ENCODE measurements around the gene TTC16. TPM values are rescaled to one million over a fixed set of nuclear protein-coding genes. Genes with fewer than 3 reads are reported as not detected.

Gene TTC16
- total RNA-seq, 1 donor from 2014 or later, result 0.07 TPM

GRCh38 chr9:127746959-127747569 is 31.2 kb downstream of the TTC16 start:
- DNase-seq (ENCODE audit: low spot score in 2 of 2, unreplicated experiment in 2 of 2), result no peak
- H3K27ac Mint-ChIP-seq, result no peak overlapping the region

GRCh38 chr9:127749090-127749787 is 33.4 kb downstream of the TTC16 start:
- H3K4me1 Mint-ChIP-seq, result no peaks in the 10 kb centered on the region
- no peak for TF ChIP-seq CTCF (IDR thresholded peaks at IDR 0.05; ENCODE audit: unreplicated experiment)
- no peak for DNase-seq (ENCODE audit: low spot score in 2 of 2, unreplicated experiment in 2 of 2)
- H3K27ac Mint-ChIP-seq, result no peak overlapping the region
- H3K27me3 Mint-ChIP-seq (ENCODE audit: low read depth), result peaks cover 51% of the 10 kb centered on the region
- H3K4me3 Mint-ChIP-seq, result no peak overlapping the region
- no peaks in the 10 kb centered on the region for H3K36me3 Mint-ChIP-seq
- H3K9me3 Mint-ChIP-seq, result no peaks in the 10 kb centered on the region

More at GRCh38 chr9:127746959-127747569, 31.2 kb downstream of the TTC16 start:
- Mint-ChIP-seq H3K9me3 (no peaks in the 10 kb centered on the region), H3K4me1 (peaks cover 8% of the 10 kb centered on the region), H3K36me3 (no peaks in the 10 kb centered on the region), H3K4me3 (no peak overlapping the region), H3K27me3 (ENCODE audit: low read depth) (peaks cover 33% of the 10 kb centered on the region)
- no peak for TF ChIP-seq CTCF (IDR thresholded peaks at IDR 0.05; ENCODE audit: unreplicated experiment)

- no peak overlapping the region for H3K4me3 Mint-ChIP-seq
- peak in 1 of 2 experiments; percentile 70 for DNase-seq (ENCODE audit: low spot score in 2 of 2, unreplicated experiment in 2 of 2)
Measured at GRCh38 chr9:127751269-127752054, 35.6 kb downstream of the TTC16 start.

GRCh38 chr9:127753148-127753547 is 37.3 kb downstream of the TTC16 start:
- Mint-ChIP-seq H3K4me1 (no peaks in the 10 kb centered on the region), H3K36me3 (no peaks in the 10 kb centered on the region), H3K27ac (no peak overlapping the region), H3K27me3 (ENCODE audit: low read depth) (peaks cover 65% of the 10 kb centered on the region), H3K9me3 (no peaks in the 10 kb centered on the region), H3K4me3 (no peak overlapping the region)
- no peak for TF ChIP-seq CTCF (IDR thresholded peaks at IDR 0.05; ENCODE audit: unreplicated experiment)
- no peak for DNase-seq (ENCODE audit: low spot score in 2 of 2, unreplicated experiment in 2 of 2)

More at GRCh38 chr9:127751269-127752054, 35.6 kb downstream of the TTC16 start:
- no peaks in the 10 kb centered on the region for H3K4me1 Mint-ChIP-seq
- no peaks in the 10 kb centered on the region for H3K9me3 Mint-ChIP-seq
- peaks cover 67% of the 10 kb centered on the region for H3K27me3 Mint-ChIP-seq (ENCODE audit: low read depth)
- no peak overlapping the region for H3K27ac Mint-ChIP-seq
- no peak for TF ChIP-seq CTCF (IDR thresholded peaks at IDR 0.05; ENCODE audit: unreplicated experiment)
- no peaks in the 10 kb centered on the region for H3K36me3 Mint-ChIP-seq

- no peaks in the 10 kb centered on the region for H3K9me3 Mint-ChIP-seq
- no peaks in the 10 kb centered on the region for H3K4me1 Mint-ChIP-seq
- TF ChIP-seq CTCF (IDR thresholded peaks at IDR 0.05; ENCODE audit: unreplicated experiment), result no peak
- no peak overlapping the region for H3K4me3 Mint-ChIP-seq
- H3K27me3 Mint-ChIP-seq (ENCODE audit: low read depth), result peaks cover 67% of the 10 kb centered on the region
- DNase-seq (ENCODE audit: low spot score in 2 of 2, unreplicated experiment in 2 of 2), result no peak
- no peaks in the 10 kb centered on the region for H3K36me3 Mint-ChIP-seq
- H3K27ac Mint-ChIP-seq, result no peak overlapping the region
Measured at GRCh38 chr9:127753622-127754021, 37.7 kb downstream of the TTC16 start.
